Midbrain (tissue), 1 donor: ENCODE data around the gene CPNE2.
"Not testable (repeated sequence)": the region's sequence is repeated elsewhere in the genome, so short reads cannot be mapped to it uniquely, and the experiment has no call there.

Experiments
- DNase-seq: peaks from one replicate; lab custom pipeline; 2025; lab: John Stamatoyannopoulos, UW

The CPNE2 gene

GRCh38 chr16:57098188-57098841 is 5.9 kb downstream of the CPNE2 start:
- DNase-seq, result no peak

GRCh38 chr16:57099965-57100364 is 7.6 kb downstream of the CPNE2 start:
- DNase-seq, result not testable (repeated sequence)

DNA sequence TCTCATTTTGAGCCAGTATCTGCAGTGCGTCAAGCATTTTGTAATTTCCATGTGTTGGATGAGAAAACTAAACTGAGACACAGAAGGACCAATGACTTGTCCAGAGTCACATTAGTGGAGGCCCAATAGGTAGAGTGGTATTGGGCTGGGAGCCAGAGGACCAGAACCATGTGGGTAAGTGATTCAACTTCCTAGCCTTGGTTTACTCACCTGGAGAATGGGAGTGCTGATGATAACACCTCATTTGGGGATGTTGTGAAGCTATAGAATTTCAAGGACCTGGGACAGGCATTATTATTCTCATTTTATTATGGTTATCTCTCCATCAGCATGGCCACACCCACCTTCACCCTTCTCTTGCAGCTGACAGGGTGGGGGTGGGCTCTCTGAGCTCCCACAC is 8.1 kb downstream of the CPNE2 start:
- DNase-seq, result no peak

- DNase-seq, result peak; percentile 40
Measured at GRCh38 chr16:57102888-57103851, 10.8 kb downstream of the CPNE2 start.

DNA sequence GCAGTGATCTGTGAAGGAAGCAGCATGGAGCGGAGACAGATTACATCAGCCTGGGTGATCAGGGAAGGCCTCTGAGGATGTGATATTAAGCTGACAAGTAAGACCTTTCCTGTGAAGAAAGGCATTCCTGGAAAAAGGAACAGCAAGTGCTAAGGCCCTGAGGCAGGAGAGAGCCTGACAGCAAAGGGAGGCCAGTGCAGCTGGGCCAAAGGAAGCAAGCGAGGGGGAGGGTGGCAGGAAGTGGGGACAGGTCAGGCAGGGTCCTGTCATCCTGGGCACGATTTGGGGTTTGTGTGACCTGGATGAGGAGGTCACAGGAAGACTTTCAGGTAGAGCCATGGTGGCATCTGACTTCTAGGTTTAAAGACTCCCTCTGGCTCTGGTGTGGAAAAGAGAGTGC is 12.3 kb downstream of the CPNE2 start:
- no peak for DNase-seq

DNA sequence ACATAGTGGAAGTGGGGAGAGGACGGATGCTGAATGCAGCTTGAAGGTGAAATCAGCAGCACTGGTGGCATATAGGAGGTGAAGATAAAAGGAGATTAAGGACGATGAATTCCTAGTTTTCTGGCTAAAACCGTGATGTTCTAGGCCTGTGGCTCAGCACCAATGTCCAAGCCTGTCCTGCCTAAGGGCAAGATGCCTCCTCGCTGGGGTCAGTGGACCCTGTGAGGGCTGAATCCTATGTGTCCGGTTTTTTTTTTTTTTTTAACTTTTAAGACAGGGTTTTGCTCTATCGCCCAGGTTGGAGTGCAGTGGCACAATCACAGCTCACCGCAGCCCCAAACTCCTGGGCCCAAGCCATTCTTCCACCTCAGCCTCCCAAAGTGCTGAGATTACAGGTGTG is 12.8 kb downstream of the CPNE2 start:
- DNase-seq, result no peak

DNA sequence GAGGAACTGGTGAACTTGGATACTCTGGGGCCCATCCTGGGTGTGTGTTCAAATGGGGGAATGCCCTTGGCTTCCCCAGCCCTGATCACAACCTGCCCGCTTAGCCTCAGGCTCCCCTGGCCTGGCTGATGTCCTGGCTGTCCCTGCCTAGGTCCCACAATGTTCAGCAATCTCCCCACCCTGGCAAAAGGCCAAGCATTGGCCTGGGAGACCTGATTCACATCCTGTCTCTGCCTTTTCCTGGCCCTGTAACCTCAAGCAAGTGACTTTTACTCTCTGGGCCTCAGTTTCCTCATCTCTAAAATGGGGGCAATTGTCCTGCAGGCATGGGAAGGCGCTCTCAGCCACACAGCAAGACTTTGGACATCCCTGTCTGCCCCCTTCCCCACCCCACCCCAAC is 14.4 kb downstream of the CPNE2 start:
- no peak for DNase-seq

- no peak for DNase-seq
Measured at GRCh38 chr16:57107321-57107922, 15.0 kb downstream of the CPNE2 start.

GRCh38 chr16:57108432-57108831 is 16.0 kb downstream of the CPNE2 start:
- DNase-seq, result no peak

GRCh38 chr16:57109259-57110105 is 17.1 kb downstream of the CPNE2 start:
- DNase-seq, result not testable (repeated sequence)

- no peak for DNase-seq
Measured at GRCh38 chr16:57110937-57111336, 18.6 kb downstream of the CPNE2 start.

GRCh38 chr16:57111420-57111819 is 19.0 kb downstream of the CPNE2 start:
- no peak for DNase-seq

GRCh38 chr16:57112403-57113041 is 20.1 kb downstream of the CPNE2 start:
- no peak for DNase-seq

DNA sequence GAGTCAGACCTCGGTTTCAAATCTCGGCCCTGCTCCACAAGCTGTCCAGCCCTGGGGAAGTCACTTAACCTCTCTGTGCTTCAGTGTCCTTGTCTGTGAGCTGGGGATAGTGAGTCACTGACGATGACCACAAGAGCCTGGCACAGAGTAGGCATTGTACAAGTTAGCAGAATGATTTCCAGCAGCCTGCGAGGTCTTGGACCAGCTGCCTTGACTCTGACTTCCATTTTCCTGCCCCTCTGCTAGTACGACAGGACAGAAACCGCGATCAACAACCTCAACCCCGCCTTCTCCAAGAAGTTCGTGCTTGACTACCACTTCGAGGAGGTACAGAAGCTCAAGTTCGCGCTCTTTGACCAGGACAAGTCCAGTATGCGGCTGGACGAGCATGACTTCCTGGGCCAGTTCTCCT is 20.7 kb downstream of the CPNE2 start:
- DNase-seq, result no peak

- no peak for DNase-seq
Measured at GRCh38 chr16:57113664-57114063, 21.3 kb downstream of the CPNE2 start.

- DNase-seq, result no peak
Measured at GRCh38 chr16:57115168-57115513, 22.8 kb downstream of the CPNE2 start.

DNA sequence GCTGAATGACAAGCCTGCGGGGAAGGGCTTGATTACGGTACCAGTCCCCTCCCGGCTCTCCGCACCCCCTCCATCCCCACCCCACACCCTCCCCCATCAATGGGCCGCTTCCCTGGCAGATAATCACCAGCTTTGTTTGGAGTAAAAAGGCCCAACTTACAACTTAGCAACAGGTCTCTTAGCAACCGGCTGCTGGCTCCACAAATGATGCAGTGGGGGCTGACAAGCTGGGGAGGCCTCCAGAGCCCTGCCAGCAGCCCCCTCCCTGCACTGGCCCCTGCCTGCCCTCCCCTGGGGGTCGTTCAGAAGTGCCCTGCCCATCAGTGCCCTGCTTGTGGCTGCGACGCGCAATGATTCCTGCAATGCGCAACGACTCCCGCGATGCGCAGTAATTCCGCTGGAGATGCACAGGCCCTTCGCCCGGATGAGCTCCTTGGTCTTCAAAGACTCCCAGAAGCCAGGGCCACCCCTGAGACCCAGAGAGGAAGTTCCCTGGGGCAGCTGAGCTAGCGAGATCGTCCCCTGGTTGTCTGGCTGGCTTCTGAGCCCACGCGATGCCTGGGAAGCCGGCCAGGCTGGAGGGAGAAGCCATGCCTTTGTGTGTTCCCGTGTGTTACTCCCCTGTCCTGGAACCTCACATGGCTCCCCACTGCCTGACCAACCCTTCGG is 23.3 kb downstream of the CPNE2 start:
- peak; percentile 96 for DNase-seq

DNA sequence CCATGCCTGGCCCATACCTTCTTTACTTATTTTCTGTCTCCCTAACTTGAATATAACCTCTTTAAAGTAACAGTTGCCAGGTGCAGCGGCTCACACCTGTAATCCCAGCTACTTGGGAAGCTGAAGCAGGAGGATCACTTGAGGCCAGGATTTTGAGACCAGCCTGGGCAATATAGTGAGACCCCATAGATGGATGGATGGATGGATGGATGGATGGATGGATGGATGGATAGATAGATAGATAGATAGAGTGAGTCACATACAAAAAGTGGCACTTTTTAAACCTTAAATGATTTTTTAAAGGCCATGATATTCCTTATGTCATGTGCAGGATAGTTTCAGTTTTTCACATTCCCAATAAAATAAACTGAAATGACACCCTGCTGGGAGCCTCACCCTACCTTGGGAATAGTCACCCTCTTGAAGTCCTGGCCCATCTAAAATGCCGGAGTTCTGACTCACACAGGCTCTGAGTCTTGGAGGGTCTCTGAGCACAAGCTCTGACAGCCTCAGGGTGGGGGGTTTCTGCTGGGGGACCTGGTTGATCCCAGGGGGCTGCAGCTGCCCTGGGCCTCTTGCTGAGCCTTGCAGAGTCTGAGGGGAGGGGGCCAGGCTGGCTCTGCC is 26.2 kb downstream of the CPNE2 start:
- no peak for DNase-seq

- no peak for DNase-seq
Measured at GRCh38 chr16:57123216-57123973, 31.0 kb downstream of the CPNE2 start.
